Spinal cord (tissue), 10 donors: ENCODE measurements around the gene MGAT5. TPM values are rescaled to one million over a fixed set of nuclear protein-coding genes. Genes with fewer than 3 reads are reported as not detected.
A peak's percentile ranks its signal among the peaks of the same experiment; 100 is the strongest.

Experiments
- DNase-seq, 6 donors: peaks; one replicate each; pipeline versions ENCODE4 v3.0.0 to v3.0.0-alpha.2; 2013 to 2015; ENCODE audit warnings: low spot score in 6 of 6, low read depth in 4 of 6
- H3K27ac ChIP-seq: one replicate; pipeline ENCODE4 v1.5.1; 2013; ENCODE audit warnings: low read depth, low read length, control low read depth
- H3K27me3 ChIP-seq: one replicate; pipeline ENCODE4 v1.6.1; 2013; ENCODE audit warnings: low read length; ENCODE audit not compliant: control insufficient read depth, insufficient read depth
- H3K36me3 ChIP-seq: one replicate; pipeline ENCODE4 v1.6.1; 2013; ENCODE audit warnings: low read length; ENCODE audit not compliant: control insufficient read depth, insufficient read depth
- H3K4me1 ChIP-seq: one replicate; pipeline ENCODE4 v1.6.1; 2013; ENCODE audit warnings: low read length; ENCODE audit not compliant: control insufficient read depth, insufficient read depth
- H3K4me3 ChIP-seq: one replicate; pipeline ENCODE4 v1.5.1; 2013; ENCODE audit warnings: low read depth, low read length, control low read depth
- H3K9me3 ChIP-seq: one replicate; pipeline ENCODE4 v1.6.1; 2013; ENCODE audit warnings: low read length; ENCODE audit not compliant: control insufficient read depth, insufficient read depth
- WGBS: methylation state at CpG from one replicate; pipeline ENCODE4 v1.1.5; 2013; ENCODE audit warnings: missing lambda C conversion rate; ENCODE audit not compliant: insufficient coverage; 5-methylcytosine and 5-hydroxymethylcytosine counted together
- polyA plus RNA-seq, 2 donors: library from polyadenylated mRNA; unstranded; fragments of 120-200 nt; gene quantifications; one replicate each; pipeline ENCODE4 v1.2.1, GENCODE V29; 2013; ENCODE audit not compliant: insufficient read length in 2 of 2
- total RNA-seq, 2 donors: library from RNA; depleted of rRNA in 1 of 2; stranded (reverse); fragments of 120-200 nt in 1 of 2; fragments of >200 nt in 1 of 2; gene quantifications; one replicate each; pipeline versions ENCODE4 v1.2.3 to v1.2.4, GENCODE V29; 2013 to 2014
- donor health status: healthy.

The MGAT5 gene
- total and polyA plus RNA-seq, 4 donors, result 45.8 to 76.6 (median 48.3) TPM

DNA sequence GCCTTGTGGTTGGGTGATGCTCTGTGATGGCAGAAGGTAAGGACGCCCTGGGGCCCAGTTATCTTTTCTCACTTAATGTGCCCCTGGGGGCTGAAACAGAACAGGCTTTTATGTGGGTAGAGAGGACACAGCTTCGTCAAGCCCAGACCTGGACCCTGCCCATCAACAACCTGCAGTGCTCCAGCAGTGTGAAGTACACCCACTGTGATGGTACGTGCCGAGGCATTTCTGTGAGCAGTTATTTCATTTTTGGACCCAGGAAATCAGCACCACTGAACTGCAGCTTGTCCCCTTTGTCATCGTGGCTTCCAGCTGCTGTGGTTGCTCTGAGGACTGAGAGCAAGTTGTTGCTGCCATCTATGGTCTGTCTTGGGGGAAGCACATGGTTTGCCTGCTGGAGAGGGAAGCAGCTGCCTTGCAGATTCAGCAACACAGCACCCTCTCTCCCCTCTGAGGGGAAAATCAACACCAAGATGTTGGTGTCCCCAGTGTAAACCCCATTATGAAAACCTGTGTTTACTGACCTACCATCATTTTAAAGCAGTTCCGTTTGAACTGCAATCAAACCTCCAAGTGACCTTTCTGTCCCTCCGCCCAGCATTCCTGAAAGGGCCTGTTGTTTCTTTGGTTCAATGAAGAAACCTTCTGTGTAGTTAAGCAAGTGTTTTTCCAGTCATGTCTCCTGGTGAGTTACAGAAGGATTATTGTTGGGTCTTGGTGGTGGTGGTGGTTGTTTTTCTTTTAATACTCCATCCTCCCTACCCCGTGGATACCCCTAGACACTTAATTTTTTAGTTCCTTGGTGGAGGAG, 158.2 kb downstream of the MGAT5 start:
- H3K27ac ChIP-seq, result peak overlapping the region; percentile 29
- H3K4me3 ChIP-seq, result peak overlapping the region; percentile 1
- no peaks in the 10 kb centered on the region for H3K27me3 ChIP-seq
- H3K9me3 ChIP-seq, result no peaks in the 10 kb centered on the region
- WGBS, result 5% methylated on average over 5 of the region's 8 CpGs
- peaks cover 2% of the 10 kb centered on the region for H3K36me3 ChIP-seq
- H3K4me1 ChIP-seq, result peaks cover 17% of the 10 kb centered on the region
- peak; percentile 74 to 98 (median 82) for DNase-seq

DNA sequence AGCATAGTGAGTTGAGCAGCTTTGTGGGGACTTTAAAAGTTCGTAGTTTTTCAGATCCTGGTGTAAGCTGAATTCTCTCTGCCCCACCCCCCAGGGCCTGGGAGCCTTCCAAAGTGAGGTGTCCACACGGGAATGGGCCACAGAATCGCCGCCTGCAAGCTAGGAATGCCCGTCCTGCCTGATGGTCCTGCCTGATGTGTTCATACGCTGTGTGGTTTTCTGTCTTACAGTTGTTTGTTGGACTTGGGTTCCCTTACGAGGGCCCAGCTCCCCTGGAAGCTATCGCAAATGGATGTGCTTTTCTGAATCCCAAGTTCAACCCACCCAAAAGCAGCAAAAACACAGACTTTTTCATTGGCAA, 158.7 kb downstream of the MGAT5 start:
- no peak for DNase-seq
- no peaks in the 10 kb centered on the region for H3K27me3 ChIP-seq
- no peak overlapping the region for H3K4me3 ChIP-seq
- peaks cover 2% of the 10 kb centered on the region for H3K36me3 ChIP-seq
- WGBS, result 43% methylated on average over 1 of the region's 8 CpGs
- no peaks in the 10 kb centered on the region for H3K9me3 ChIP-seq
- H3K4me1 ChIP-seq, result peaks cover 17% of the 10 kb centered on the region
- H3K27ac ChIP-seq, result peak overlapping the region; percentile 29

DNA sequence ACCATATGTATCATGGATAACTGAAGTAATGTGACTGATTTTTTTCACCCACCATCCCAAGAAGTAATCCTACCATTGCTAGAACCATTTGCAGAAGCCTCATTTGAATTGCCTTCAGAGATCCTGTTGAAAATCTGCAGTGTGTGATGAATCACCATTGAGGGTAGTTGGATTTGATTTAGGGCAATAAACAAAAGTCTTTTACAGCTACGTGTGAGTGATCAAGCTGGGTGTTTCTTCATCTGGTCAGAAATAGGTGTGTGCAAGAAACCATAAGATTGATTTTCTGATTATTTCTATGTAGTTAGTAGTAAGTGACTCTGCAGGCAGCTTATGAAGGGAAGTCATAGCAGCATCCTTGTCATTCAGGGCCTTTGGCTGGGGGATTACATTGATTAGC, 159.6 kb downstream of the MGAT5 start:
- Histone ChIP-seq H3K4me3 (no peak overlapping the region), H3K4me1 (peaks cover 17% of the 10 kb centered on the region), H3K9me3 (no peaks in the 10 kb centered on the region), H3K27ac (no peak overlapping the region), H3K36me3 (peaks cover 2% of the 10 kb centered on the region), H3K27me3 (no peaks in the 10 kb centered on the region)
- 67% methylated on average over 1 of the region's 1 CpG for WGBS
- DNase-seq, result no peak

GRCh38 chr2:134413912-134414311, 160.0 kb downstream of the MGAT5 start:
- Histone ChIP-seq H3K4me3 (no peak overlapping the region), H3K9me3 (no peaks in the 10 kb centered on the region), H3K27me3 (no peaks in the 10 kb centered on the region), H3K36me3 (peaks cover 2% of the 10 kb centered on the region), H3K27ac (no peak overlapping the region), H3K4me1 (peaks cover 17% of the 10 kb centered on the region)
- no peak for DNase-seq
- no CpG with 5 or more reads among the region's 2 CpGs for WGBS

GRCh38 chr2:134416018-134416417, 162.1 kb downstream of the MGAT5 start:
- no CpG with 5 or more reads among the region's 2 CpGs for WGBS
- Histone ChIP-seq H3K9me3 (no peaks in the 10 kb centered on the region), H3K27me3 (no peaks in the 10 kb centered on the region), H3K36me3 (peaks cover 2% of the 10 kb centered on the region), H3K4me1 (peaks cover 20% of the 10 kb centered on the region), H3K4me3 (no peak overlapping the region), H3K27ac (no peak overlapping the region)
- no peak for DNase-seq

DNA sequence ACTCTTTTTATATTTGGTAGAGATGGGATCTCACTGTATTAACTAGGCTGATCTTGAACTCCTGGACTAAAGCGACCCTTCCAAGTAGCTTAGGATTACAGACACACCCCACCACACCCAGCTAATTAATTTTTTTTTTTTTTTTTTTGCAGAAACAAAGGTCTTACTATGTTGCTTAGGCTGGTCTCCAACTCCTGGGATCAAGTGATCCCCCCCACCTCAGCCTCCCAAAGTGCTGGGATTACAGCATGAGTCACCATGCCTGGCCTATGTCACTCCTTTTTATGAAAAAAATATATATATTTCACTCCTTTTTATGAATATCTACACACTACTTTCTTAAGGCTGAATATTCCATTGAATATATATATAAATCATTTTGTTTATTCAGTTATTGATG, 162.8 kb downstream of the MGAT5 start:
- H3K27ac ChIP-seq, result no peak overlapping the region
- no CpG with 5 or more reads among the region's 1 CpG for WGBS
- H3K9me3 ChIP-seq, result no peaks in the 10 kb centered on the region
- peaks cover 2% of the 10 kb centered on the region for H3K36me3 ChIP-seq
- peaks cover 13% of the 10 kb centered on the region for H3K4me1 ChIP-seq
- H3K4me3 ChIP-seq, result no peak overlapping the region
- H3K27me3 ChIP-seq, result no peaks in the 10 kb centered on the region
- DNase-seq, result no peak

DNA sequence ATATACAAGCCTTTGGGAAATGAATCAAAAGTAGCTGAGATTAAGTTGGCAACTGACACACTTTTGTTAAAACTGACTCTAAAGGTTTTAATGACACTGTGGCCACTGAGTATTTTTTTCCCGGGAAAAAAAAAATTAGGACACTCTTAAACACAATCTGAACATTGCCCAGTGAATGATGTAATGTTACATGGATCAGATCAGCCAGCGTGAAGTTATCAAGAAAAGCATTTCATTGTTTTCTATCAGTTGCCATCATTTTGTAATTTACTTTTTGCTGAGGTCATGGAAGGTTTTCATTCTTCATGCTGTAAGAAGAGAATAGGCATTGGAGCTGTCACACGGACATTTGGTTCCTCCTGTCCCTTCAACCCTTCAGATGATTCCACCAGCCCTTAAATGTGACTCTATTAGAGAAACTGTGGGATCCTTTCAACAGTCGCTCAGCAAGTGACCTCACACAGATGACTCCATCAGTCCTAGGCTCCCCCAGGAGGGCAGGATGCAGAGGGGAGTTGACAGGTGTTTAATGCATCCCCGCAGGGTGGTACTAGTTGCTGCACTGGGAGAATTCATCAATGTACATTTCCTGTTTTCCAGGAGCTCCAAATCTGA, 164.2 kb downstream of the MGAT5 start:
- H3K9me3 ChIP-seq, result no peaks in the 10 kb centered on the region
- H3K4me3 ChIP-seq, result no peak overlapping the region
- no peak overlapping the region for H3K27ac ChIP-seq
- no peaks in the 10 kb centered on the region for H3K27me3 ChIP-seq
- WGBS, result 80% methylated on average over 1 of the region's 5 CpGs
- no peaks in the 10 kb centered on the region for H3K36me3 ChIP-seq
- DNase-seq, result no peak
- peaks cover 3% of the 10 kb centered on the region for H3K4me1 ChIP-seq

GRCh38 chr2:134420259-134420658, 166.4 kb downstream of the MGAT5 start:
- H3K9me3 ChIP-seq, result no peaks in the 10 kb centered on the region
- peak in 2 of 6 donors; percentile 32 to 41 for DNase-seq
- no peak overlapping the region for H3K4me3 ChIP-seq
- no peaks in the 10 kb centered on the region for H3K27me3 ChIP-seq
- peaks cover 4% of the 10 kb centered on the region for H3K36me3 ChIP-seq
- peaks cover 3% of the 10 kb centered on the region for H3K4me1 ChIP-seq
- WGBS, result 48% methylated on average over 6 of the region's 7 CpGs
- no peak overlapping the region for H3K27ac ChIP-seq

DNA sequence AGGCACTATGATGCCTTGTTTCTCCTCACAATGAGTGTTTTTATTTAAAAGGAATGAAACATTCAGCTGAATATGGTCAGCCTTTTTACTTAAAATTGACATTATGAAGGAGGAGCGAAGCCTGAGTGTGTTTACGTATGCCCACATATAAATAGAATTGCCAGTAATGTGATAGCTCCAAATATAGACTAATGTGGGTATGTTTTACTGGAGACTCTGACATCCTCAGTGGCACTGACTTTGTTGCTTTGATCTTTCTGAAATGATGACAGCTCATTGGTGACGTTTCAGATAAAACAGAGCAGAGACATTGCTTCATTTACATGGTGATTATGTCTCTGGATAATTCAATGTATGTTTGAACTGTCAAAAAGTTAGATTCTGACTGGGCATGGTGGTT, 167.0 kb downstream of the MGAT5 start:
- WGBS, result 83% methylated on average over 1 of the region's 3 CpGs
- no peaks in the 10 kb centered on the region for H3K27me3 ChIP-seq
- H3K27ac ChIP-seq, result no peak overlapping the region
- no peaks in the 10 kb centered on the region for H3K9me3 ChIP-seq
- DNase-seq, result no peak
- H3K4me1 ChIP-seq, result peaks cover 3% of the 10 kb centered on the region
- H3K36me3 ChIP-seq, result peaks cover 4% of the 10 kb centered on the region
- H3K4me3 ChIP-seq, result no peak overlapping the region
